Stimulated activated CD4-positive, alpha-beta T cell treated with anti-CD3 and anti-CD28 coated beads, Interleukin-15, amount 100 ng/mL, for 48 hours (primary cell): ENCODE data around the gene DOK6.
A peak's percentile ranks its signal among the peaks of the same experiment; 100 is the strongest.
"Not testable (repeated sequence)": the region's sequence is repeated elsewhere in the genome, so short reads cannot be mapped to it uniquely, and the experiment has no call there.

Experiments
- DNase-seq, 2 donors: peaks; one replicate each; pipeline ENCODE4 v3.0.0-alpha.2; 2020; ENCODE audit warnings: low read depth in 2 of 2

The DOK6 gene

GRCh38 chr18:69808399-69808798 lies 407.7 kb downstream of the DOK6 start:
- DNase-seq, result no peak

- DNase-seq, result no peak
Measured at GRCh38 chr18:69813559-69813958, 412.9 kb downstream of the DOK6 start.

- no peak for DNase-seq
Measured at GRCh38 chr18:69814861-69815385, 414.2 kb downstream of the DOK6 start.

- no peak for DNase-seq
Measured at GRCh38 chr18:69817335-69817940, 416.8 kb downstream of the DOK6 start.

- no peak for DNase-seq
Measured at GRCh38 chr18:69819460-69819859, 418.8 kb downstream of the DOK6 start.

- no peak for DNase-seq
Measured at GRCh38 chr18:69820538-69820937, 419.9 kb downstream of the DOK6 start.

GRCh38 chr18:69830189-69830588 lies 429.5 kb downstream of the DOK6 start:
- DNase-seq, result no peak

GRCh38 chr18:69834980-69835379 lies 434.3 kb downstream of the DOK6 start:
- not testable (repeated sequence) for DNase-seq

- no peak for DNase-seq
Measured at GRCh38 chr18:69838003-69838402, 437.3 kb downstream of the DOK6 start.

GRCh38 chr18:69838620-69839411 lies 438.1 kb downstream of the DOK6 start:
- peak; percentile 2 to 26 for DNase-seq

GRCh38 chr18:69839497-69839896 lies 438.8 kb downstream of the DOK6 start:
- no peak for DNase-seq

GRCh38 chr18:69840001-69840400 lies 439.3 kb downstream of the DOK6 start:
- no peak for DNase-seq

- no peak for DNase-seq
Measured at GRCh38 chr18:69840445-69840844, 439.8 kb downstream of the DOK6 start.

- DNase-seq, result no peak
Measured at GRCh38 chr18:69841117-69841516, 440.4 kb downstream of the DOK6 start.

- no peak for DNase-seq
Measured at GRCh38 chr18:69843015-69843414, 442.3 kb downstream of the DOK6 start.

- no peak for DNase-seq
Measured at GRCh38 chr18:69844656-69845055, 444.0 kb downstream of the DOK6 start.

- DNase-seq, result no peak
Measured at GRCh38 chr18:69845593-69846506, 445.2 kb downstream of the DOK6 start.

GRCh38 chr18:69853051-69853450 lies 452.4 kb downstream of the DOK6 start:
- no peak for DNase-seq

- no peak for DNase-seq
Measured at GRCh38 chr18:69854455-69854854, 453.8 kb downstream of the DOK6 start.

- DNase-seq, result no peak
Measured at GRCh38 chr18:69858897-69859296, 458.2 kb downstream of the DOK6 start.

- DNase-seq, result not testable (repeated sequence)
Measured at GRCh38 chr18:69864802-69865201, 464.1 kb downstream of the DOK6 start.

- DNase-seq, result no peak
Measured at GRCh38 chr18:69865776-69866175, 465.1 kb downstream of the DOK6 start.
